ENCODE measurements around the gene KIAA1210.

The KIAA1210 gene

GRCh38 chrX:119073200-119073905, 54.3 kb downstream of the KIAA1210 start:
- H3K9me3 Mint-ChIP-seq = no peaks in the 10 kb centered on the region
- no peak overlapping the region for H3K4me3 Mint-ChIP-seq
- no peak overlapping the region for H3K27ac Mint-ChIP-seq

GRCh38 chrX:119072744-119073143, 54.9 kb downstream of the KIAA1210 start, which contains the start of gene CT47C1:
CT47C1 (plus strand) TSS chrX:119072993; CDS start chrX:119073226, 233 bp downstream.
- H3K27ac Mint-ChIP-seq = no peak within 1 kb of the TSS
- no peaks in the 10 kb centered on the region for H3K4me1 Mint-ChIP-seq (ENCODE audit: low read depth)
- no peaks in the 10 kb centered on the region for H3K9me3 Mint-ChIP-seq
- no peaks in the 10 kb centered on the region for H3K27me3 Mint-ChIP-seq (ENCODE audit: low read depth)
- no peaks in the 10 kb centered on the region for H3K36me3 Mint-ChIP-seq (ENCODE audit: low read depth)
- no peak within 1 kb of the TSS for H3K4me3 Mint-ChIP-seq

More at GRCh38 chrX:119073200-119073905, 54.3 kb downstream of the KIAA1210 start:
- Mint-ChIP-seq H3K4me1 (ENCODE audit: low read depth) (no peaks in the 10 kb centered on the region), H3K27me3 (ENCODE audit: low read depth) (no peaks in the 10 kb centered on the region), H3K36me3 (ENCODE audit: low read depth) (no peaks in the 10 kb centered on the region)

- H3K4me1 Mint-ChIP-seq (ENCODE audit: low read depth) = no peaks in the 10 kb centered on the region
- no peaks in the 10 kb centered on the region for H3K27me3 Mint-ChIP-seq (ENCODE audit: low read depth)
- no peaks in the 10 kb centered on the region for H3K36me3 Mint-ChIP-seq (ENCODE audit: low read depth)
- H3K9me3 Mint-ChIP-seq = no peaks in the 10 kb centered on the region
- no peak overlapping the region for H3K27ac Mint-ChIP-seq
- H3K4me3 Mint-ChIP-seq = no peak overlapping the region
Observed at GRCh38 chrX:119071381-119071780, 56.2 kb downstream of the KIAA1210 start.

- no peaks in the 10 kb centered on the region for H3K27me3 Mint-ChIP-seq (ENCODE audit: low read depth)
- H3K36me3 Mint-ChIP-seq (ENCODE audit: low read depth) = no peaks in the 10 kb centered on the region
- no peaks in the 10 kb centered on the region for H3K9me3 Mint-ChIP-seq
- H3K27ac Mint-ChIP-seq = no peak overlapping the region
- H3K4me1 Mint-ChIP-seq (ENCODE audit: low read depth) = no peaks in the 10 kb centered on the region
- no peak overlapping the region for H3K4me3 Mint-ChIP-seq
Observed at GRCh38 chrX:119069762-119070161, 57.9 kb downstream of the KIAA1210 start.

DNA sequence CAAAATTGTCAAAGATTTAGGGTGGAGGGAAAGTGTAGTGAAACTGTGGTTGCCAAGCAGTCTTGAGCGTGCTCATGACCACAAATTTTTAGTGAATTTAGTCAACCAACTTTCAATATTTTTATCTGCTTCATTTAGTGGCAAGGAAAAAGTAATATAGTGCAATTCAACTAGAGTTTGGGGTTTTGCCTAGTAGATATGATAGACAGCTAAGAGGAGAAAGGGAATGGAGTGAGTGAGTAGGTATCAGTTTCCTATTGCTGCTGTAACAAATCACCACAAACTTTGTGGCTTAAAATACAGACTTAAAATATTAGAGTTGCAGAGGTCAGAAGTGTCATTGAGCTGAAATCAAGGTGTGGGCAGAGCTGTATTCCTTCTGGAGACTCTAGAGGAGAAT, 58.5 kb downstream of the KIAA1210 start:
- Mint-ChIP-seq H3K9me3 (no peaks in the 10 kb centered on the region), H3K27me3 (ENCODE audit: low read depth) (no peaks in the 10 kb centered on the region), H3K36me3 (ENCODE audit: low read depth) (no peaks in the 10 kb centered on the region), H3K27ac (no peak overlapping the region), H3K4me1 (ENCODE audit: low read depth) (no peaks in the 10 kb centered on the region), H3K4me3 (no peak overlapping the region)

- Mint-ChIP-seq H3K36me3 (ENCODE audit: low read depth) (no peaks in the 10 kb centered on the region), H3K4me3 (no peak overlapping the region), H3K4me1 (ENCODE audit: low read depth) (no peaks in the 10 kb centered on the region), H3K27ac (no peak overlapping the region), H3K9me3 (no peaks in the 10 kb centered on the region), H3K27me3 (ENCODE audit: low read depth) (no peaks in the 10 kb centered on the region)
Observed at GRCh38 chrX:119067023-119067739, 60.4 kb downstream of the KIAA1210 start.

GRCh38 chrX:119063428-119063827, 64.2 kb downstream of the KIAA1210 start:
- Mint-ChIP-seq H3K27me3 (ENCODE audit: low read depth) (peaks cover 8% of the 10 kb centered on the region), H3K4me1 (ENCODE audit: low read depth) (no peaks in the 10 kb centered on the region), H3K4me3 (no peak overlapping the region), H3K27ac (no peak overlapping the region), H3K9me3 (no peaks in the 10 kb centered on the region), H3K36me3 (ENCODE audit: low read depth) (no peaks in the 10 kb centered on the region)

GRCh38 chrX:119062750-119063374, 64.8 kb downstream of the KIAA1210 start:
- Mint-ChIP-seq H3K27me3 (ENCODE audit: low read depth) (peaks cover 8% of the 10 kb centered on the region), H3K4me1 (ENCODE audit: low read depth) (no peaks in the 10 kb centered on the region), H3K27ac (no peak overlapping the region), H3K9me3 (no peaks in the 10 kb centered on the region), H3K4me3 (no peak overlapping the region), H3K36me3 (ENCODE audit: low read depth) (no peaks in the 10 kb centered on the region)

DNA sequence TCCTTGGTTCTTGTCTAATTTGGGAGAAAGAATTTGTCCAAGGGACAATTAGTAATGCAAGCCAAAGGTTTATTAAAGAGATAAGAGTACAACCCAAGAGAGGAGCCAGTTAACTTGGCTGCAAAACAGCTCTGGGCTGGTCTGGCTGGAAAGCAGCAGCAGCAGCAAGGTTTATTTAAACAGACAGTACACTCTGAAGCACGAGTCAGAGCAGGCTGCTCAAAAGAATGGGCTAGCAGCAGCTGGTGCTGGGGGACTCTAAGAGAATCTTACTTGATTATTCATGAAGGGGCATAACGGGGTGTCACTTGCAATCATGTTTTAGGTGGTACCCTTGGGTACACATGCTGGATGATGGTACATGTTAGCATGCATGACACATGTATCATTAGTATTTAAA, 71.9 kb downstream of the KIAA1210 start:
- H3K4me3 Mint-ChIP-seq = no peak overlapping the region
- no peaks in the 10 kb centered on the region for H3K36me3 Mint-ChIP-seq (ENCODE audit: low read depth)
- H3K4me1 Mint-ChIP-seq (ENCODE audit: low read depth) = no peaks in the 10 kb centered on the region
- H3K27me3 Mint-ChIP-seq (ENCODE audit: low read depth) = peaks cover 3% of the 10 kb centered on the region
- no peak overlapping the region for H3K27ac Mint-ChIP-seq
- H3K9me3 Mint-ChIP-seq = no peaks in the 10 kb centered on the region

GRCh38 chrX:119045884-119046283, 81.7 kb downstream of the KIAA1210 start:
- Mint-ChIP-seq H3K27ac (no peak overlapping the region), H3K4me3 (no peak overlapping the region), H3K4me1 (ENCODE audit: low read depth) (no peaks in the 10 kb centered on the region), H3K9me3 (no peaks in the 10 kb centered on the region), H3K27me3 (ENCODE audit: low read depth) (peaks cover 8% of the 10 kb centered on the region), H3K36me3 (ENCODE audit: low read depth) (no peaks in the 10 kb centered on the region)

GRCh38 chrX:119042996-119043395, 84.6 kb downstream of the KIAA1210 start:
- H3K4me3 Mint-ChIP-seq = no peak overlapping the region
- no peak overlapping the region for H3K27ac Mint-ChIP-seq
- no peaks in the 10 kb centered on the region for H3K4me1 Mint-ChIP-seq (ENCODE audit: low read depth)
- peaks cover 6% of the 10 kb centered on the region for H3K27me3 Mint-ChIP-seq (ENCODE audit: low read depth)
- H3K36me3 Mint-ChIP-seq (ENCODE audit: low read depth) = no peaks in the 10 kb centered on the region
- no peaks in the 10 kb centered on the region for H3K9me3 Mint-ChIP-seq

DNA sequence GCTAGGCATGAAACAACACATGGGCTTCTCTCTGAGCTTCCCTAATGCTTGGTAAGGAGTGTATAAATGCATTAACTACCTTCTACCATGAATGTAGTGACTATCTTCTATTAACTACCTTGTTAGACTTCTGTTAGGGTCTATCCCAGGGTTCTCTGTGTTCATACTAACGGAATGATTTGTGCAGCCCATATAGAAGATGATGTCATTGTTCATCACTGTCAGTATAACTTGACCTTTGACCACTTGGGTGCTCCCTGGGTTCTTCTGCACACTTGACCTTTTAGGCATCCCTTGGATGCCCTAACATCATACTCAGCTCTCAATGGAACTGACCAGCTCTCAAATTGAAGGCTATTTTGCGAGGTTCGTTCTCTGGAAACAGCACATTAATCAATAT, 85.6 kb downstream of the KIAA1210 start:
- no peak overlapping the region for H3K27ac Mint-ChIP-seq
- peaks cover 5% of the 10 kb centered on the region for H3K27me3 Mint-ChIP-seq (ENCODE audit: low read depth)
- H3K9me3 Mint-ChIP-seq = no peaks in the 10 kb centered on the region
- no peaks in the 10 kb centered on the region for H3K4me1 Mint-ChIP-seq (ENCODE audit: low read depth)
- H3K4me3 Mint-ChIP-seq = no peak overlapping the region
- no peaks in the 10 kb centered on the region for H3K36me3 Mint-ChIP-seq (ENCODE audit: low read depth)

GRCh38 chrX:119041175-119041574, 86.4 kb downstream of the KIAA1210 start:
- Mint-ChIP-seq H3K36me3 (ENCODE audit: low read depth) (no peaks in the 10 kb centered on the region), H3K4me1 (ENCODE audit: low read depth) (no peaks in the 10 kb centered on the region), H3K4me3 (no peak overlapping the region), H3K27me3 (ENCODE audit: low read depth) (no peaks in the 10 kb centered on the region), H3K9me3 (no peaks in the 10 kb centered on the region), H3K27ac (no peak overlapping the region)

DNA sequence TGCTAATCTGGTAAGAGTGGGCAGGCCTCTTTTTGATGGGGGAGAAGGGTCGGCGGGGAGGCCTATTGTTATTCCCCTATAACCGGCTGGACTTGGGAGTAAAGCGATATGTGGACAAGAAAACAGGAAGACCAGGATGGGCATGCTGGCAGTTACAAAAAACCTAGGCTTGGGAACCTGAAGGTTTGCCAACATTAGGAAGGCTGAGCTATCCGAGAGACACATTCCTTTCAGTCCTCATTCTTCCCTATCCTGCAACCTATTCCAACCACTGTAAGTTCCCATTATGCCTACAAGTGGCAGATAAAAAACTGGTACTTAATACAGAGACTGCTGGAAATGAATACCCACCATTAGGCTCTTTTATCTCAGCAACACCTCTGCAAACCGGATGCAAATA, 87.2 kb downstream of the KIAA1210 start:
- no peak overlapping the region for H3K4me3 Mint-ChIP-seq

More for the DNA sequence above, 87.2 kb downstream of the KIAA1210 start:
- H3K4me1 Mint-ChIP-seq (ENCODE audit: low read depth) = no peaks in the 10 kb centered on the region
- no peaks in the 10 kb centered on the region for H3K9me3 Mint-ChIP-seq
- H3K27ac Mint-ChIP-seq = no peak overlapping the region
- no peaks in the 10 kb centered on the region for H3K27me3 Mint-ChIP-seq (ENCODE audit: low read depth)
- H3K36me3 Mint-ChIP-seq (ENCODE audit: low read depth) = no peaks in the 10 kb centered on the region
